HepG2 (cell line): ENCODE data around the gene PALM3. TPM values are rescaled to one million over a fixed set of nuclear protein-coding genes. Genes with fewer than 3 reads are reported as not detected.

Experiments
- CHD4 ChIP-seq: fragments of 200-600 bp; sonication (generic); IDR thresholded peaks from 2 replicates; pipeline ENCODE4 v1.7.0; 2017; ENCODE audit warnings: mild to moderate bottlenecking, low read length, borderline replicate concordance
- MAZ ChIP-seq, 2 experiments: sonication (generic) in 1 of 2; formaldehyde crosslinking in 1 of 2; IDR thresholded peaks; 2 replicates each; pipeline versions ENCODE4 v1.5.0 to v1.6.1; 2012 to 2020; ENCODE audit warnings: low read depth in 2 of 2, mild to moderate bottlenecking in 2 of 2, borderline replicate concordance in 1 of 2, improper control_type of control experiment in 1 of 2, low read length in 1 of 2, missing genetic modification reagents in 1 of 2, moderate library complexity in 1 of 2
- ZNF484 ChIP-seq: sonication (generic); formaldehyde crosslinking; IDR thresholded peaks from 2 replicates; pipeline ENCODE4 v1.5.1; 2020; ENCODE audit warnings: mild to moderate bottlenecking, low read depth, missing genetic modification reagents, borderline replicate concordance
- ZNF577 ChIP-seq: sonication (generic); formaldehyde crosslinking; IDR thresholded peaks from 2 replicates; pipeline ENCODE4 v1.4.0; 2020; ENCODE audit warnings: mild to moderate bottlenecking, low read depth, missing genetic modification reagents, borderline replicate concordance
- polyA plus RNA-seq, 8 experiments: library from polyadenylated mRNA; depleted of rRNA in 3 of 8; stranded (reverse) in 7 of 8; unstranded in 1 of 8; fragments of >200 nt; fragmentation: Illumina TruSeq in 4 of 8; extraction: Trizol in 4 of 8; gene quantifications; 2 replicates each; pipeline versions ENCODE4 v1.2.1 to v1.2.3, GENCODE V29; 2011 to 2016; ENCODE audit warnings: low read depth in 4 of 8, missing spikeins in 1 of 8, mixed read lengths in 1 of 8; ENCODE audit not compliant: insufficient read depth in 1 of 8
- total RNA-seq, 5 experiments: library from RNA; depleted of rRNA; stranded (reverse); fragments of >200 nt; fragmentation: Illumina TruSeq; extraction: Trizol; gene quantifications; 2 replicates each; pipeline ENCODE4 v1.2.3, GENCODE V29; 2016; ENCODE audit warnings: low read depth in 1 of 5
- TF ChIP-seq, protein P1 (sequence below): sonication (generic); formaldehyde crosslinking; IDR thresholded peaks from 2 replicates; pipeline ENCODE4 v1.8.1; 2022; ENCODE audit warnings: mild to moderate bottlenecking, missing genetic modification reagents
- TF ChIP-seq, protein P2 (sequence below), 2 experiments: IDR thresholded peaks; 2 replicates each; pipeline ENCODE4 v1.6.1; 2011 to 2012; ENCODE audit warnings: low read length in 2 of 2, borderline replicate concordance in 1 of 2, low read depth in 1 of 2, mild to moderate bottlenecking in 1 of 2, moderate library complexity in 1 of 2
- TF ChIP-seq, protein P3 (sequence below): sonication (generic); formaldehyde crosslinking; IDR thresholded peaks from 2 replicates; pipeline ENCODE4 v1.5.0; 2020; ENCODE audit warnings: mild to moderate bottlenecking, missing genetic modification reagents
- TF ChIP-seq, protein P4 (sequence below): IDR thresholded peaks from 2 replicates; pipeline ENCODE4 v1.6.1; 2016
- TF ChIP-seq, protein P5 (sequence below): sonication (generic); formaldehyde crosslinking; IDR thresholded peaks from 2 replicates; pipeline ENCODE4 v1.8.0; 2022; ENCODE audit warnings: mild to moderate bottlenecking, missing genetic modification reagents, moderate library complexity
- TF ChIP-seq, protein P6 (sequence below): sonication (generic); formaldehyde crosslinking; IDR thresholded peaks from 2 replicates; pipeline ENCODE4 v1.8.1; 2023; ENCODE audit warnings: mild to moderate bottlenecking, inconsistent platforms, moderate library complexity, missing genetic modification reagents, borderline replicate concordance
- TF ChIP-seq, protein P7 (sequence below): sonication (generic); formaldehyde crosslinking; IDR thresholded peaks from 2 replicates; pipeline ENCODE4 v1.4.0; 2020; ENCODE audit warnings: mild to moderate bottlenecking, missing genetic modification reagents

Gene PALM3
- total and polyA plus RNA-seq, 2 of the 13 experiments (the other 11 are each of a cell fraction or from before 2014, with no cell fraction given) = 0.79 to 2.4 TPM

DNA sequence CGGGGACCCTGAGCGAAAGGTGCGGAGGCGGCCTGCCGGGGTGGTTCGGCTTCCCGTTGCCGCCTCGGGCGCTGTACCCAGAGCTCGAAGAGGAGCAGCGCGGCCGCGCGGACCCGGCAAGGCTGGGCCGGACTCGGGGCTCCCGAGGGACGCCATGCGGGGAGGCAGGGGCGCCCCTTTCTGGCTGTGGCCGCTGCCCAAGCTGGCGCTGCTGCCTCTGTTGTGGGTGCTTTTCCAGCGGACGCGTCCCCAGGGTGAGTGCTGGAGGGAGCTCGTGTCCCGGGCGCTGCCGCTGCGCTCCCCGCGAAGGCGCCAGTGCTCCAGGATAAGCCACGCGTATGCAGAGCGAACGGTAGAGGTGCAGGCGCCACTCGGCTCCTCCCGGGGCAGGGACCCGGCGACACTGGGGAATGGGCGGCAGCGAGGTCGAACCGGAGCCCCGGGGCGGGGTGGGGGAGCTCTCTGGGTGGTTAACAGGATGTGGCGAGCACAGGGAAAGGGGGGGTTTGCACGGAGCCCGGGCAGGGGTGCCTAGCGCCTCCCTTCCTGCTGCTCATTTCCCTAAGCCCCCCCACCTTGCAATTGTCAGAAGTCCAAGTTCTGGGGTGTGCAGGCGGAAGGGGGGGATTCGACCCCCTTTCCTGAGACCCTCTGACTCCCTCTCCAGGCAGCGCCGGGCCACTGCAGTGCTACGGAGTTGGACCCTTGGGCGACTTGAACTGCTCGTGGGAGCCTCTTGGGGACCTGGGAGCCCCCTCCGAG, 30.0 kb downstream of the PALM3 start, which contains the start of gene IL27RA (continued):
- TF ChIP-seq, protein P1, sequence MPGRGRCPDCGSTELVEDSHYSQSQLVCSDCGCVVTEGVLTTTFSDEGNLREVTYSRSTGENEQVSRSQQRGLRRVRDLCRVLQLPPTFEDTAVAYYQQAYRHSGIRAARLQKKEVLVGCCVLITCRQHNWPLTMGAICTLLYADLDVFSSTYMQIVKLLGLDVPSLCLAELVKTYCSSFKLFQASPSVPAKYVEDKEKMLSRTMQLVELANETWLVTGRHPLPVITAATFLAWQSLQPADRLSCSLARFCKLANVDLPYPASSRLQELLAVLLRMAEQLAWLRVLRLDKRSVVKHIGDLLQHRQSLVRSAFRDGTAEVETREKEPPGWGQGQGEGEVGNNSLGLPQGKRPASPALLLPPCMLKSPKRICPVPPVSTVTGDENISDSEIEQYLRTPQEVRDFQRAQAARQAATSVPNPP (CRISPR knock-in tag) = no peak
- TF ChIP-seq ZNF577 (CRISPR knock-in tag) = no peak
- TF ChIP-seq, protein P2, sequence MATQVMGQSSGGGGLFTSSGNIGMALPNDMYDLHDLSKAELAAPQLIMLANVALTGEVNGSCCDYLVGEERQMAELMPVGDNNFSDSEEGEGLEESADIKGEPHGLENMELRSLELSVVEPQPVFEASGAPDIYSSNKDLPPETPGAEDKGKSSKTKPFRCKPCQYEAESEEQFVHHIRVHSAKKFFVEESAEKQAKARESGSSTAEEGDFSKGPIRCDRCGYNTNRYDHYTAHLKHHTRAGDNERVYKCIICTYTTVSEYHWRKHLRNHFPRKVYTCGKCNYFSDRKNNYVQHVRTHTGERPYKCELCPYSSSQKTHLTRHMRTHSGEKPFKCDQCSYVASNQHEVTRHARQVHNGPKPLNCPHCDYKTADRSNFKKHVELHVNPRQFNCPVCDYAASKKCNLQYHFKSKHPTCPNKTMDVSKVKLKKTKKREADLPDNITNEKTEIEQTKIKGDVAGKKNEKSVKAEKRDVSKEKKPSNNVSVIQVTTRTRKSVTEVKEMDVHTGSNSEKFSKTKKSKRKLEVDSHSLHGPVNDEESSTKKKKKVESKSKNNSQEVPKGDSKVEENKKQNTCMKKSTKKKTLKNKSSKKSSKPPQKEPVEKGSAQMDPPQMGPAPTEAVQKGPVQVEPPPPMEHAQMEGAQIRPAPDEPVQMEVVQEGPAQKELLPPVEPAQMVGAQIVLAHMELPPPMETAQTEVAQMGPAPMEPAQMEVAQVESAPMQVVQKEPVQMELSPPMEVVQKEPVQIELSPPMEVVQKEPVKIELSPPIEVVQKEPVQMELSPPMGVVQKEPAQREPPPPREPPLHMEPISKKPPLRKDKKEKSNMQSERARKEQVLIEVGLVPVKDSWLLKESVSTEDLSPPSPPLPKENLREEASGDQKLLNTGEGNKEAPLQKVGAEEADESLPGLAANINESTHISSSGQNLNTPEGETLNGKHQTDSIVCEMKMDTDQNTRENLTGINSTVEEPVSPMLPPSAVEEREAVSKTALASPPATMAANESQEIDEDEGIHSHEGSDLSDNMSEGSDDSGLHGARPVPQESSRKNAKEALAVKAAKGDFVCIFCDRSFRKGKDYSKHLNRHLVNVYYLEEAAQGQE (IDR thresholded peaks at IDR 0.05; ENCODE audit: borderline replicate concordance in 1 of 2, low read depth in 1 of 2, low read length in 2 of 2) = no peak
- TF ChIP-seq, protein P3, sequence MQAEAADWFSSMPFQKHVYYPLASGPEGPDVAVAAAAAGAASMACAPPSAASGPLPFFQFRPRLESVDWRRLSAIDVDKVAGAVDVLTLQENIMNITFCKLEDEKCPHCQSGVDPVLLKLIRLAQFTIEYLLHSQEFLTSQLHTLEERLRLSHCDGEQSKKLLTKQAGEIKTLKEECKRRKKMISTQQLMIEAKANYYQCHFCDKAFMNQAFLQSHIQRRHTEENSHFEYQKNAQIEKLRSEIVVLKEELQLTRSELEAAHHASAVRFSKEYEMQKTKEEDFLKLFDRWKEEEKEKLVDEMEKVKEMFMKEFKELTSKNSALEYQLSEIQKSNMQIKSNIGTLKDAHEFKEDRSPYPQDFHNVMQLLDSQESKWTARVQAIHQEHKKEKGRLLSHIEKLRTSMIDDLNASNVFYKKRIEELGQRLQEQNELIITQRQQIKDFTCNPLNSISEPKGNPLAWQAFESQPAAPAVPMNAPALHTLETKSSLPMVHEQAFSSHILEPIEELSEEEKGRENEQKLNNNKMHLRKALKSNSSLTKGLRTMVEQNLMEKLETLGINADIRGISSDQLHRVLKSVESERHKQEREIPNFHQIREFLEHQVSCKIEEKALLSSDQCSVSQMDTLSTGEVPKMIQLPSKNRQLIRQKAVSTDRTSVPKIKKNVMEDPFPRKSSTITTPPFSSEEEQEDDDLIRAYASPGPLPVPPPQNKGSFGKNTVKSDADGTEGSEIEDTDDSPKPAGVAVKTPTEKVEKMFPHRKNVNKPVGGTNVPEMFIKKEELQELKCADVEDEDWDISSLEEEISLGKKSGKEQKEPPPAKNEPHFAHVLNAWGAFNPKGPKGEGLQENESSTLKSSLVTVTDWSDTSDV (CRISPR knock-in tag) = no peak
- TF ChIP-seq CHD4 = no peak
- no peak for TF ChIP-seq ZNF484 (CRISPR knock-in tag)
- TF ChIP-seq, protein P4, sequence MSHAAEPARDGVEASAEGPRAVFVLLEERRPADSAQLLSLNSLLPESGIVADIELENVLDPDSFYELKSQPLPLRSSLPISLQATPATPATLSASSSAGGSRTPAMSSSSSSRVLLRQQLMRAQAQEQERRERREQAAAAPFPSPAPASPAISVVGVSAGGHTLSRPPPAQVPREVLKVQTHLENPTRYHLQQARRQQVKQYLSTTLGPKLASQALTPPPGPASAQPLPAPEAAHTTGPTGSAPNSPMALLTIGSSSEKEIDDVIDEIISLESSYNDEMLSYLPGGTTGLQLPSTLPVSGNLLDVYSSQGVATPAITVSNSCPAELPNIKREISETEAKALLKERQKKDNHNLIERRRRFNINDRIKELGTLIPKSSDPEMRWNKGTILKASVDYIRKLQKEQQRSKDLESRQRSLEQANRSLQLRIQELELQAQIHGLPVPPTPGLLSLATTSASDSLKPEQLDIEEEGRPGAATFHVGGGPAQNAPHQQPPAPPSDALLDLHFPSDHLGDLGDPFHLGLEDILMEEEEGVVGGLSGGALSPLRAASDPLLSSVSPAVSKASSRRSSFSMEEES = 0 out of 2 replicates have a peak, but pooled peaks have one; percentile 30
- TF ChIP-seq, protein P5, sequence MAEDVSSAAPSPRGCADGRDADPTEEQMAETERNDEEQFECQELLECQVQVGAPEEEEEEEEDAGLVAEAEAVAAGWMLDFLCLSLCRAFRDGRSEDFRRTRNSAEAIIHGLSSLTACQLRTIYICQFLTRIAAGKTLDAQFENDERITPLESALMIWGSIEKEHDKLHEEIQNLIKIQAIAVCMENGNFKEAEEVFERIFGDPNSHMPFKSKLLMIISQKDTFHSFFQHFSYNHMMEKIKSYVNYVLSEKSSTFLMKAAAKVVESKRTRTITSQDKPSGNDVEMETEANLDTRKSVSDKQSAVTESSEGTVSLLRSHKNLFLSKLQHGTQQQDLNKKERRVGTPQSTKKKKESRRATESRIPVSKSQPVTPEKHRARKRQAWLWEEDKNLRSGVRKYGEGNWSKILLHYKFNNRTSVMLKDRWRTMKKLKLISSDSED (CRISPR knock-in tag) = peak; percentile 90; the same call in 1 of the 2 replicates
- TF ChIP-seq, protein P6, sequence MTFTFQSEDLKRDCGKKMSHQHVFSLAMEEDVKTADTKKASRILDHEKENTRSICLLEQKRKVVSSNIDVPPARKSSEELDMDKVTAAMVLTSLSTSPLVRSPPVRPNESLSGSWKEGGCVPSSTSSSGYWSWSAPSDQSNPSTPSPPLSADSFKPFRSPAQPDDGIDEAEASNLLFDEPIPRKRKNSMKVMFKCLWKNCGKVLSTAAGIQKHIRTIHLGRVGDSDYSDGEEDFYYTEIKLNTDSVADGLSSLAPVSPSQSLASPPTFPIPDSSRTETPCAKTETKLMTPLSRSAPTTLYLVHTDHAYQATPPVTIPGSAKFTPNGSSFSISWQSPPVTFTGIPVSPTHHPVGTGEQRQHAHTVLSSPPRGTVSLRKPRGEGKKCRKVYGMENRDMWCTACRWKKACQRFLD (CRISPR knock-in tag) = peak; percentile 73; the same call in 1 of the 2 replicates
- no peak for TF ChIP-seq MAZ (IDR thresholded peaks at IDR 0.05; ENCODE audit: borderline replicate concordance, low read depth, low read length)
- TF ChIP-seq MAZ (CRISPR knock-in tag; IDR thresholded peaks at IDR 0.05; ENCODE audit: low read depth) = 0 out of 2 replicates have a peak, but pooled peaks have one; percentile 35
- TF ChIP-seq, protein P7, sequence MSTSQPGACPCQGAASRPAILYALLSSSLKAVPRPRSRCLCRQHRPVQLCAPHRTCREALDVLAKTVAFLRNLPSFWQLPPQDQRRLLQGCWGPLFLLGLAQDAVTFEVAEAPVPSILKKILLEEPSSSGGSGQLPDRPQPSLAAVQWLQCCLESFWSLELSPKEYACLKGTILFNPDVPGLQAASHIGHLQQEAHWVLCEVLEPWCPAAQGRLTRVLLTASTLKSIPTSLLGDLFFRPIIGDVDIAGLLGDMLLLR (CRISPR knock-in tag) = no peak
